CD14-positive monocyte (primary cell): ENCODE results near the gene SRRM3. TPM values are rescaled to one million over a fixed set of nuclear protein-coding genes. Genes with fewer than 3 reads are reported as not detected.

Source experiments
- DNase-seq, 3 donors: peaks; one replicate each; pipeline ENCODE4 v3.0.0-alpha.2; 2011 to 2022
- H2AFZ ChIP-seq: 2 replicates; pipeline ENCODE4 v1.6.0; 2012; ENCODE audit warnings: mild to moderate bottlenecking, low read depth, low read length, inconsistent platforms; ENCODE audit not compliant: insufficient read depth, poor library complexity, severe bottlenecking
- H3K27ac ChIP-seq, 2 donors: 1 replicate in 1 of 2; 2 replicates in 1 of 2; pipeline ENCODE4 v1.5.1; 2012 to 2013; ENCODE audit warnings: low read length in 2 of 2, control low read depth in 1 of 2, inconsistent platforms in 1 of 2, low read depth in 1 of 2, mild to moderate bottlenecking in 1 of 2
- H3K27me3 ChIP-seq, 2 donors: one replicate each; pipeline versions ENCODE4 v1.6.0 to v1.6.1; 2011 to 2013; ENCODE audit warnings: low read length in 2 of 2; ENCODE audit not compliant: control insufficient read depth in 2 of 2, insufficient read depth in 2 of 2
- H3K36me3 ChIP-seq, 2 donors: replicated peaks in 1 of 2; 1 replicate in 1 of 2; 2 replicates in 1 of 2; pipeline versions ENCODE4 v1.5.1 to v1.6.1; 2012 to 2013; ENCODE audit warnings: low read length in 2 of 2, control low read depth in 1 of 2, inconsistent platforms in 1 of 2, mild to moderate bottlenecking in 1 of 2; ENCODE audit not compliant: insufficient read depth in 2 of 2, control insufficient read depth in 1 of 2
- H3K4me1 ChIP-seq, 2 donors: 1 replicate in 1 of 2; 2 replicates in 1 of 2; pipeline versions ENCODE4 v1.5.1 to v1.6.1; 2012 to 2013; ENCODE audit warnings: low read length in 2 of 2, control low read depth in 1 of 2, inconsistent platforms in 1 of 2, mild to moderate bottlenecking in 1 of 2, moderate library complexity in 1 of 2; ENCODE audit not compliant: insufficient read depth in 2 of 2, control insufficient read depth in 1 of 2
- H3K4me2 ChIP-seq: replicated peaks from 2 replicates; pipeline ENCODE3; 2012; ENCODE audit warnings: low read length, moderate library complexity, mild to moderate bottlenecking; ENCODE audit not compliant: poor library complexity, severe bottlenecking; ENCODE audit errors: extremely low read depth
- H3K4me3 ChIP-seq, 3 experiments: fragments of 200-600 bp in 1 of 3; sonication (generic) in 1 of 3; replicated peaks in 1 of 3; 1 replicate in 2 of 3; 2 replicates in 1 of 3; pipeline ENCODE4 v1.5.1; 2011 to 2013; ENCODE audit warnings: low read length in 3 of 3, mild to moderate bottlenecking in 3 of 3, control low read depth in 2 of 3, low read depth in 2 of 3, inconsistent platforms in 1 of 3, moderate library complexity in 1 of 3
- H3K79me2 ChIP-seq: 2 replicates; pipeline ENCODE4 v1.6.0; 2012; ENCODE audit warnings: mild to moderate bottlenecking, control low read depth, inconsistent platforms, low read length, moderate library complexity; ENCODE audit not compliant: insufficient read depth
- H3K9ac ChIP-seq: 2 replicates; pipeline ENCODE4 v1.6.0; 2017; ENCODE audit warnings: low read length, mild to moderate bottlenecking; ENCODE audit not compliant: insufficient read depth, poor library complexity, severe bottlenecking
- H3K9me3 ChIP-seq, 2 donors: replicated peaks in 1 of 2; 1 replicate in 1 of 2; 2 replicates in 1 of 2; pipeline versions ENCODE4 v1.5.1 to v1.6.1; 2012 to 2013; ENCODE audit warnings: low read length in 2 of 2, control low read depth in 1 of 2; ENCODE audit not compliant: control insufficient read depth in 1 of 2, insufficient read depth in 1 of 2
- H4K20me1 ChIP-seq: 2 replicates; pipeline ENCODE4 v1.6.0; 2012; ENCODE audit warnings: mild to moderate bottlenecking, low read length, control low read depth, moderate library complexity; ENCODE audit not compliant: insufficient read depth
- H3K27ac Mint-ChIP-seq, 7 donors: one replicate each; pipeline ENCODE4 v1.8.0; 2020; ENCODE audit warnings: mild to moderate bottlenecking in 7 of 7, mixed read lengths in 7 of 7, moderate library complexity in 6 of 7, inconsistent platforms in 2 of 7
- H3K27me3 Mint-ChIP-seq, 3 donors: one replicate each; pipeline ENCODE4 v1.8.0; 2021 to 2022; ENCODE audit warnings: low read depth in 3 of 3, mild to moderate bottlenecking in 3 of 3, mixed read lengths in 3 of 3, moderate library complexity in 3 of 3, inconsistent platforms in 1 of 3
- H3K36me3 Mint-ChIP-seq, 2 donors: one replicate each; pipeline ENCODE4 v1.8.0; 2020; ENCODE audit warnings: mixed read lengths in 2 of 2, inconsistent platforms in 1 of 2, mild to moderate bottlenecking in 1 of 2
- H3K4me1 Mint-ChIP-seq: one replicate; pipeline ENCODE4 v1.8.0; 2020; ENCODE audit warnings: mild to moderate bottlenecking, mixed read lengths
- H3K4me3 Mint-ChIP-seq, 2 donors: one replicate each; pipeline ENCODE4 v1.8.0; 2020; ENCODE audit warnings: mild to moderate bottlenecking in 2 of 2, mixed read lengths in 2 of 2, moderate library complexity in 1 of 2
- H3K9me3 Mint-ChIP-seq, 7 donors: one replicate each; pipeline ENCODE4 v1.8.0; 2020 to 2022; ENCODE audit warnings: mixed read lengths in 7 of 7, mild to moderate bottlenecking in 6 of 7, moderate library complexity in 6 of 7, inconsistent platforms in 2 of 7
- CTCF ChIP-seq: fragments of 200-600 bp; IDR thresholded peaks from one replicate; pipeline ENCODE4 v1.8.0; 2022; ENCODE audit warnings: antibody characterized with exemption, mild to moderate bottlenecking
- WGBS: methylation state at CpG from one replicate; pipeline ENCODE4 v1.1.5; 2013; ENCODE audit warnings: missing lambda C conversion rate; ENCODE audit not compliant: insufficient coverage; 5-methylcytosine and 5-hydroxymethylcytosine counted together
- intact Hi-C, 2 donors: fragments of 100-400 bp; cut with micrococcal nuclease; formaldehyde crosslinking; loops; one replicate each; pipeline versions ENCODE4 v1.15.0 to v1.15.1; 2023
- polyA plus RNA-seq, 3 donors: library from polyadenylated mRNA; depleted of rRNA in 1 of 3; unstranded in 2 of 3; stranded (reverse) in 1 of 3; fragments of 300-500 nt in 2 of 3; fragments of >200 nt in 1 of 3; fragmentation: Illumina TruSeq in 2 of 3; gene quantifications; 1 replicate in 2 of 3; 2 replicates in 1 of 3; pipeline ENCODE4 v1.2.3, GENCODE V29; 2012 to 2021

SRRM3 gene
- polyA plus RNA-seq, 3 donors: not detected

GRCh38 chr7:76179686-76180085 lies 22.0 kb upstream of the SRRM3 start:
- Histone ChIP-seq H3K27ac (no peak overlapping the region), H3K4me2 (no peak overlapping the region), H3K9ac (no peak overlapping the region), H3K4me1 (peaks cover 0 to 8% of the 10 kb centered on the region in 2 donors), H4K20me1 (no peaks in the 10 kb centered on the region), H3K4me3 (no peak overlapping the region), H3K9me3 (no peaks in the 10 kb centered on the region), H3K79me2 (no peaks in the 10 kb centered on the region), H3K27me3 (no peaks in the 10 kb centered on the region), H2AFZ (no peak overlapping the region), H3K36me3 (no peaks in the 10 kb centered on the region)
- 95% methylated on average over 4 of the region's 10 CpGs for WGBS
- peaks cover 5% of the 10 kb centered on the region for H3K4me1 Mint-ChIP-seq
- DNase-seq: no peak
- intact Hi-C loops: loop anchor here (5.0 to 10.0 kb wide), 4 partner anchors 83 to 325 kb away; no protein-coding TSS in a partner anchor
- H3K36me3 Mint-ChIP-seq: no peaks in the 10 kb centered on the region
- H3K27me3 Mint-ChIP-seq: peaks cover 7 to 14% (median 8%) of the 10 kb centered on the region in 3 donors
- H3K27ac Mint-ChIP-seq: no peak overlapping the region
- no peak overlapping the region for H3K4me3 Mint-ChIP-seq
- no peak for TF ChIP-seq CTCF
- peaks cover 0 to 1% (median 0%) of the 10 kb centered on the region in 7 donors for H3K9me3 Mint-ChIP-seq

- Histone ChIP-seq H2AFZ (no peak overlapping the region), H3K9ac (no peak overlapping the region), H3K9me3 (no peaks in the 10 kb centered on the region), H3K27ac (no peak overlapping the region), H3K36me3 (no peaks in the 10 kb centered on the region), H3K4me1 (peaks cover 0 to 8% of the 10 kb centered on the region in 2 donors), H4K20me1 (no peaks in the 10 kb centered on the region), H3K79me2 (no peaks in the 10 kb centered on the region), H3K27me3 (no peaks in the 10 kb centered on the region), H3K4me3 (no peak overlapping the region), H3K4me2 (no peak overlapping the region)
- intact Hi-C loops: no loop called here
- DNase-seq: no peak
- Mint-ChIP-seq H3K27me3 (peaks cover 12 to 17% (median 15%) of the 10 kb centered on the region in 3 donors), H3K27ac (no peak overlapping the region), H3K36me3 (no peaks in the 10 kb centered on the region), H3K4me3 (no peak overlapping the region), H3K4me1 (peaks cover 5% of the 10 kb centered on the region), H3K9me3 (peaks cover 0 to 1% (median 0%) of the 10 kb centered on the region in 7 donors)
- 97% methylated on average over 5 of the region's 7 CpGs for WGBS
- TF ChIP-seq CTCF: no peak
These were observed 19.3 kb upstream of the SRRM3 start for GRCh38 chr7:76182225-76182960.
